Ureter (tissue), 1 donor: ENCODE measurements around the gene OR10A6. TPM values are rescaled to one million over a fixed set of nuclear protein-coding genes. Genes with fewer than 3 reads are reported as not detected.

Source experiments
- total RNA-seq: library from RNA; stranded (reverse); gene quantifications from one replicate; pipeline ENCODE4 v1.2.4, GENCODE V29; 2023
- donor health status: DM: yes; HTN: yes; CAD: no.

Gene OR10A6
- total RNA-seq, 1 donor from 2014 or later: not detected

Other genes starting within 250 kb of the OR10A6 start
- gene OVCH2, start 224.8 kb downstream of the OR10A6 start, total RNA-seq: 9.4 TPM
- gene OR5P2, start 134.3 kb downstream of the OR10A6 start, total RNA-seq: 5.6 TPM
- gene OR5P3, start 100.4 kb downstream of the OR10A6 start, total RNA-seq: 7.0 TPM
- not detected for gene OR10A3, start 10.4 kb upstream of the OR10A6 start, total RNA-seq
- not detected for gene NLRP10, start 34.2 kb upstream of the OR10A6 start, total RNA-seq
- 247 TPM for gene EIF3F, start 56.1 kb upstream of the OR10A6 start, total RNA-seq
- 10.6 TPM for gene TUB, start 149.9 kb upstream of the OR10A6 start, total RNA-seq
- gene RIC3, start 237.8 kb upstream of the OR10A6 start, total RNA-seq: 60.8 TPM